HG03060 (cell line): ENCODE measurements around the gene SLTM.
"Not testable (repeated sequence)": the region's sequence is repeated elsewhere in the genome, so short reads cannot be mapped to it uniquely, and the experiment has no call there.

Source experiments
- ATAC-seq: cut with Tn5 transposase; IDR thresholded peaks from one replicate; pipeline ENCODE4 v1.9.1; 2021; ENCODE audit warnings: low read depth, moderate number of reproducible peaks; ENCODE audit not compliant: unreplicated experiment

Gene SLTM

DNA sequence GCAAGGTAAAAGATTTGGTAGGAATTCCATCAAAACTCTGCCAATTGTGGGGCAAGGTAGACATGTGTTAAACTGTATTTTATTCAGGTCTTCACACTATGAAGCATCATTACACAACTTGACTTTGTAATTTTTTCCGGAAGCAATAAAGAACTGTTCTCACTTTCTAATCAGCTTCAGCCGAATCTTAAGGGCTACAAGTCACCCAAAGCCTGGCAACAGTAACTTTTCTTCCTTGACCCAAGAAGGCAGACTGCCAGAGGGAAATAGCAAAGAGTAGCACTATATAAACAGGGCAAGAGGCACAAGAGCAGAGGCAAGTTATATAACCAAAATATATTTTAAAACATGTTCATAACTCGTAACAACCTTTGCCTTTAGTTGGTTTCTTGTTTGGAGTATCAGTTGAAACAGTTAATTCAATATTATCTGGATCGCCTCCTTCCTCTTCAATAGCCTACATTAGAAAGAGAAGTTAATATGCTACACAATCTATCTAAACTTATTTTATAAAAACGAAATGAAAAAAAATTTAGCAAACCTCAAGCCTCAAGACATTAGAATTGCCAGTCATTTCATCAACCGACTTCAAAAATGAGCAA lies 1.4 kb downstream of the SLTM start:
- ATAC-seq: no peak

DNA sequence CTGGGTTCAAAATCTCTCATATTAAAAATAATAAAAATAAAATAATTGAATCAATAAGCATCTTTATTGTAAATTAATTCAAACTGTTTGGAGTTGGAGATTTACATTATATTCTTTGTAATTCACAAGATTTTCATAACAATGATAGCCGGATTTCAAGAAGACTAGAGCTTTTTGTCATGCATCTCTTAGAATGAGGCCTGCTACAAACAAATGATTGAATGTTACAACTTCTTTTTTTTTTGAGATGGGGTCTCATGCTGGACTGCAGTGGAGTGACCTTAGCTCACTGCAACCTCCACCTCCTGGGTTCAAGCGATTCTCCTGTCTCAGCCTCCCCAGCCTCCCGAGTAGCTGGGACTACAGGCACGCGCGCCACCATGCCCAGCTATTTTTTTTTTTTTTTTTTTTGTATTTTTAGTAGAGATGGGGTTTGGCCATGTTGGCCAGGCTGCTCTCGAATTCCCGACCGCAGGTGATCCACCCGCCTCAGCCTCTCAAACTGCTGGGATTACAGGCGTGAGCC lies 3.5 kb downstream of the SLTM start:
- no peak for ATAC-seq

DNA sequence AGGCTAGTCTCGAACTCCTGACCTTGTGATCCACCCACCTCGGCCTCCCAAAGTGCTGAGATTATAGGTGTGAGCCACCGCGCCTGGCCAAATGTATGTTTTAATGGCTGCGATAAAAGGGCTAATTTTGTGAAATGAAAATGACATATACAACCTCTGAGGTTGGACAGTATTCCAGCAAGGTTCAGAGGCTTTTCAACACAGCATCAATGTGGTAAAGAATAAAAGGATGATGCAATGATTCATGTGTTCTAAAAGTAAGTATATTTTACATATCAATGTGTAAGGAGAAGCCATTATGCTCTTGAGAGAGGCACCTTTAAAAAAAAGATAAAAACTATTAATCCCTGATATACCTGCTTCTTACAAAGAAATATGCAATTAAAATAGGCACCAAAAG lies 6.7 kb downstream of the SLTM start:
- no peak for ATAC-seq

GRCh38 chr15:58924327-58924726 lies 9.2 kb downstream of the SLTM start:
- no peak for ATAC-seq

DNA sequence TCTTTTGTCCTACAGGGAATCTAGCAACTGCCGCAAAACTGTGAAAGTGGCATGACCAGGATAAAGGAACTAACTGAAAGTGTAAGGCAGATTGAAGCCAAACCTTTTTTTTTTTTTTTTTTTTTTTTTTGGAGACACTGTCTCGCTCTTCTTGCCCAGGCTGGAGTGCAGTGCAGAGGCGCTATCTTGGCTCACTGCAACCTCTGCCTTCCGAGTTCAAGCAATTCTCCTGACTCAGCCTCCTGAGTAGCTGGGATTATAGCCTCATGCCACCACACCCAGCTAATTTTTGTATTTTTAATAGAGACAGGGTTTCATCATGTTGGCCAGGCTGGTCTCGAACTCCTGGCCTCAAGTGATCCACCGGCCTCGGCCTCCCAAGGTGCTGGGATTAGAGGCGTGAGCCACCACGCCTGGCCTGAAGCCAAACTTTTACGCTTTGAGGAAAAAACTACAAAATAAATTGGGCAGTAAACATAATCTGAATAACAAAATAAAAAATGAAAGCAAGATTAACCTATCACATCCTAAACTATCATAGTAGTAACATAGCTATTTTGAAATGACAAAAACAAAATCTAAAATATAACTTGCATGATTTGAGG lies 9.7 kb downstream of the SLTM start:
- ATAC-seq: no peak

DNA sequence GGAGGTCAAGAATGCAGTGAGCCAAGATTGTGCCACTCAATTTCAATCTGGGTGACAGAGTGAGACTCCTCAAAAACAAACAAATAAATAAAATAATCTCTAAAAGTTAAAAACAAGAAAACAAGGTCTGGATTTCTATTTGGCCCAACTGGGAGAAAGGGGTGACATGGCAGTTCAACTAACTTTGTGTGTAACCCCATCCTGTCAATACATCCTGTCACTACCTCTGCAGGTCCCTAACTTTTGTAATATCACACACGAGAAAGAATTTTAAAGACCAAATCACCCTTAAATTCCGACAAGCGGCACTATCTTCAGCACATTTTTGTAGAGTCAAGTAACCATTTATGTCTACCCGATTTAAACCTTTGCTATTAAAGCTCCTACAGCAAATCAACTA lies 10.2 kb downstream of the SLTM start:
- no peak for ATAC-seq

GRCh38 chr15:58921267-58921790 lies 12.2 kb downstream of the SLTM start:
- no peak for ATAC-seq

DNA sequence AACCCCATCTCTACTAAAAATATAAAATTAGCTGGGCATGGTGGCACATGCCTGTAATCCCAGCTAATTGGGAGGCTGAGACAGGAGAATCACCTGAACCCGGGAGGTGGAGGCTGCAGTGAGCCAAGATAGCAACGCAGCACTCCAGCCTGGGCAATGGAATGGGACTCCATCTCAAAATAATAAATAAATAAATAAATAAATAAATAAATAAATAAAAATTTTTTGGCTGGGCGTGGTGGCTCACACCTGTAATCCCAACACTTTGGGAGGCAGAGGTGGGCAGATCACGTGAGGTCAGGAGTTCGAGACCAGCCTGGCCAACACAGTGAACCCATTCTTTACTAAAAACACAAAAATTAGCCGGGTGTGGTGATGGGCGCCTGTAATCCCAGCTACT lies 13.0 kb downstream of the SLTM start:
- not testable (repeated sequence) for ATAC-seq

DNA sequence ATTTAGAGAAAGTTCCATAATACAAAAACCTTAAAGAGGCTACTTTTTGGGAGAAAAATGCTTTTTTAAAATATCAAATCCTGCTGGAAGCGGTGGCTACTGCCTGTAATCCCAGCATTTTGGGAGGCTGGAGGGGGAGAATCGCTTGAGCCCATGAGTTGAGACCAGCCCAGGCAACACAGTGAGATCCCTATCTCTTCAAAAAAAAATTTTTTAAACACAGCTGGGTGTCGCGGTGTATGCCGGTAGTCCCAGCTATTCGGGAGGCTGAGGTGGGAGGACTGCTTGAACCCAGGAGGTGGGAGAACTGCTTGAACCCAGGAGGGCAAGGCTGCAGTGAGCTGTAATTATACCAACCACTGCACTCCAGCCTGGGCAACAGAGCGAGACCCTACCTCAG lies 14.2 kb downstream of the SLTM start:
- no peak for ATAC-seq

- no peak for ATAC-seq
These were observed 15.2 kb downstream of the SLTM start for GRCh38 chr15:58918239-58918638.

DNA sequence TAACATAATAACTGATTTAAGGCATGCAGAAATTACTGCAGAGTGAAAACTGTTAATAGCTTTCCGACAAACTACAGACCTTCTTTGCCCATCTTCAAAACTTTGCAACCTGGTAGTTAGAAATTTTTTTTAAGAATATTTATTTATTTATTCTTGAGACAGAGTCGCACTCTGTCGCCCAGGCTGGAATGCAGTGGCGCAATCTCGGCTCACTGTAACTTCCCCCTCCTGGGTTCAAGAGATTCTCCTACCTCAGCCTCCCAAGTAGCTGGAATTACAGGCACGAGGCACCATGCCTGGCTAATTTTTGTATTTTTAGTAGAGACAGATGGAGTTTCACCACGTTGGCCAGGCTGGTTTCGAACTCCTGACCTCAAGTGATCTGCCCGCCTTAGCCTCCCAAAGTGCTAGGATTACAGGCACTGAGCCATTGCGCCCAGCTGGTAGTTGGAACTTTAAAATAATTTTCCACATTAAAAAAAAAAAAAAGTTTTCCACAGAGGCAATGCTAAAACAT lies 15.8 kb downstream of the SLTM start:
- ATAC-seq: not testable (repeated sequence)

GRCh38 chr15:58916962-58917361 lies 16.5 kb downstream of the SLTM start:
- no peak for ATAC-seq

DNA sequence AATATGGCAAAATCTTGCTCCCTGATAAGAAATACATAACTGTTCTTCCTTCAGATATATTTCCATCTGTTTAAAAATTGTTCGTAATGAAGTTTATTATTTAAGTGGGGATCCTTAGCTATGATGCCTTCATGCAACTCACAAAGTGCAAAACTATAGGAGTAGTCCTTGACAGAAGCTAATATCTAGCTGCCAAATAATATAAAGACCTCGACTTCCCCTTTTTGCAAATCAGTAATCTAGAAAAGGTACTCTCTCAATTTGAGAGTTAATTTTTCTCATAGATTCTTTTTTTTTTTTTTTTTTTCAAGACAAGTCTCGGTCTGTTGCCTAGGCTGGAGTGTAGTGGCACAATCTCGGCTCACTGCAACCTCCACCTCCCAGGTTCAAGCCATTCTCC lies 23.0 kb downstream of the SLTM start:
- ATAC-seq: no peak

DNA sequence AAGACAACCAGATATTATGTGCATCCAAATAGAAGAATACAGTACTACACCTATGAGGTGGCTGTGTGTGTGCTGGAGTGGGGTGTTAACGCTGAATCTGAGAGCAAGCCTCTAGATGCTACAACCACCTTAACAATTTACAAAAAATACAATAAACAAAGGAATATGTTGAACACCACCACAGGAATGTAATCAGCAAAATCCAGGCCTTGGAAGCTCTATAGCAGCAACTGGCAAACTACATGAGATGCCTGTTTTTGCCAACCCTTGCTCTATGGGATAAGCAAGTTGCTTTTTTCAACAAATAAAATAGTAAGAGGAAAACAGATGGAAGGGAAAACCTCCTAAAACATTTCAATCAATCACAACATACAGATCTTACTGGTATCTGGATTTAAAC lies 23.9 kb downstream of the SLTM start:
- no peak for ATAC-seq

DNA sequence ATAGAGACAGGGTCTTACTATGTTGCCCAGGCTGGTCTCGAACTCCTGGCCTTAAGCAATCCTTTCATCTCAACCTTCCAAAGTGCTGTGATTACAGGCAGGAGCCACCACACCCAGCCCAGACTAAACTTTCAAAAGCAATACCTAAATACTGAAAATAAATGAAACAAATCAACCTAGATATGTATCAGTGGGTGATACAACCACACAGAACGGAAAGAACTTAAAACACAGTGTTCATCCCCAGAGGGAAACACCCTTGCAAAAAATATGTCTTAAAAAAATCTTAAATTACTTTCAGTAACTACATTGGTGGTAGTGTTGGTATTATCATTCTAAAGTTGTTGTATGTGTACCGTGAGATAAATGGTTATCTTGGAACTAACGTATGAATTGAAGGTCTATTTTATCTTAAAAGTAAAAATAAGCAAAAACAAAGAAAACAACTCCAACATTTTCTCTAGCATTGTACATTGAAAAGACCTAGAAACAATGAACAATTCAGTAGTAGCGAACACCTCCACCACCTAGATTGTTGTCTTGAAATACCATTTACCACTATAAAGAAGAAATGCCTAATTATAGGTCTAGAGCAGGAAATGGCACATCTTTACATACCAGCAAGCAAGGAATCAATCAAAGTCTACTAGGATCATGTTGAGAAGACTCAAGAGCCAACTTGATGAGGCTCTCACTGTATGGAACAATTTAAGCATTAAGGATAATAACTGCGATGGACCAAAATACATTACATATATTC lies 24.7 kb downstream of the SLTM start:
- ATAC-seq: no peak

DNA sequence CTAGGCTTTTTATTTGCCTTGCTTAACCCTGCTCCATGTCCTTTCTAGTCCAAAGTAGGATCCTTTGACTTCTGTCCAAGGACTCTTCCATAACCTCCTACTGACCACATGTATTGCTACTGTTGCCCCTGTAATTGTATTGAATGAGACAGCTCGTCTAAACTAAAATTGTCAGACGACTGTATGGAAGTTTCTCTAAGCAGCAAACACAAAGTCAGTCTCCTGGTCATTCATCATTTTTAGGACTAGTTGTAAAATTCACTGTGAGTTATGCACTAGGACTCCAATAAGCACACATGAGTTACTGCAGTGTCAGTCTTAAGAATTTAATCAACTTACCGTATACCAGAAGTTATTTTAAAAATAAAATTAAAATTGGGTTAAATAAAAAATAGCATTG lies 32.8 kb downstream of the SLTM start:
- ATAC-seq: no peak

DNA sequence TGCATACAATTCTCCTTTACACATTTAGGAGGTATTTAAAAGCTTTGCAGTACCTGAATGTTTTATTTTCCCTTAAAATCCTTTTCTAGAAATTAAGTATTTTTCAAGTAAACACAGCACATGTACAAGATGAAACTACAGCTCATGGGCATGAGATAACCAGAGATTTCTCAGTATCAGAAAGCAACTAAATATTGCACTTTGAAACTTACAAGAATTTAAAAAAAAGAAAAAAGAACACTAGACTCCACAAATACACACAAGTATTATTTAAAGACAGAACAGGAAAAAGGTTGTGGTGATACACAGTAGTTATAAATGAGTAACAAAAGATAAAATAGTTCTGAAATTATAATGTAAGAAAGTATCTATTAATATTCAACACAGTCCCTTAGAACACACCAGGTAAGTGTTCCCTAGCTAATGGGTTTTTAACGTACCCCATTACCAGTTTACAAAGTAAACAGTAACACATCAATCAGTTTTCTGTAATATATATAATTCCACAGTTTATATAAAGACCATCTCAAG lies 35.3 kb downstream of the SLTM start:
- ATAC-seq: no peak

- no peak for ATAC-seq
These were observed 44.1 kb downstream of the SLTM start for GRCh38 chr15:58889363-58889762.

- ATAC-seq: no peak
These were observed 46.6 kb downstream of the SLTM start for GRCh38 chr15:58886921-58887320.

DNA sequence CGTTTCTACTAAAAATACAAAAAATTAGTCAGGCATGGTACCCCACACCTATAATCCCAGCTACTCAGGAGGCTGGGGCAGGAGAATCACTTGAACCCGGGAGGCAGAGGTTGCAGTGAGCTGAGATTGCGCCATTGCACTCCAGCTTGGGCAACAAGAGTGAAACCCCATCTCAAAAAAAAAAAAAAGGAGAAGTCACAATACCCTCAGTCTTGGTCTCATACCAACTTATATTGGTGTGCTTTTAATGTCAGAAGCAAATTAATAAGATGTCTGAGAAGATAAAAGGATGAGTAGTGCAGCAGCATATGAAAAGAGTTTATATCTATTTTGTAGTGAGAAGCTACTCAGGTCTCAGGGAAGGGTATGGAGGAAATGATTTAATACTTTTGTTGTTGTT lies 49.6 kb downstream of the SLTM start:
- not testable (repeated sequence) for ATAC-seq

DNA sequence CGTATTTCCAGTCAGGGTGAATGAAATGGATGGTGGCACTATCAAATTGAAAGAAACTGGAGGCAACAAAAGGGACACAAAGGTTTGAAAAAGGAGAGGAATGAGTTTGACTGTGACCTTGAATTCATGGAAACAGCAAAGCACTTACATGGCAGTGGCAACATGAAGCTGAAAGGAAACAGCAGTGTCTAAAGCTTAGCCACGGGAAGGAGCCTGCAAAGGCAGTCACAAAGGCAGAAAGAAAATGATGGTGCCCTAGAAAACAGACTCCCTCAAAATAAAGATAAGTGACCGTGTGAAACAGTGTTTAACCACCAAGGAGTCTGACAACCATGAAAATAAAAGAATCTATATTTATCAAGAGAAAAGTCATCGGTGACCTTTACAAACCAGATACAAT lies 51.2 kb downstream of the SLTM start:
- no peak for ATAC-seq
